HepG2 (cell line): ENCODE measurements around the gene SAE1. TPM values are rescaled to one million over a fixed set of nuclear protein-coding genes. Genes with fewer than 3 reads are reported as not detected.

Source experiments
- EEA1 ChIP-seq: sonication (generic); formaldehyde crosslinking; IDR thresholded peaks from 2 replicates; pipeline ENCODE4 v1.5.1; 2020; ENCODE audit warnings: mild to moderate bottlenecking, missing genetic modification reagents, borderline replicate concordance
- GMEB1 ChIP-seq: sonication (generic); formaldehyde crosslinking; IDR thresholded peaks from 2 replicates; pipeline ENCODE4 v1.5.1; 2020; ENCODE audit warnings: missing genetic modification reagents, mild to moderate bottlenecking, borderline replicate concordance
- HCFC1 ChIP-seq: fragments of 150-350 bp; IDR thresholded peaks from 2 replicates; pipeline ENCODE4 v1.6.1; 2014; ENCODE audit warnings: low read depth, low read length
- HOXA9 ChIP-seq: sonication (generic); formaldehyde crosslinking; IDR thresholded peaks from 2 replicates; pipeline ENCODE4 v1.8.1; 2022; ENCODE audit warnings: missing genetic modification reagents, mild to moderate bottlenecking, moderate library complexity, borderline replicate concordance
- KAT7 ChIP-seq: IDR thresholded peaks from 2 replicates; pipeline ENCODE4 v1.6.1; 2018; ENCODE audit warnings: borderline replicate concordance, missing compliant biosample characterization
- MAZ ChIP-seq, 2 experiments: sonication (generic) in 1 of 2; formaldehyde crosslinking in 1 of 2; IDR thresholded peaks; 2 replicates each; pipeline versions ENCODE4 v1.5.0 to v1.6.1; 2012 to 2020; ENCODE audit warnings: low read depth in 2 of 2, mild to moderate bottlenecking in 2 of 2, borderline replicate concordance in 1 of 2, improper control_type of control experiment in 1 of 2, low read length in 1 of 2, missing genetic modification reagents in 1 of 2, moderate library complexity in 1 of 2
- MEIS2 ChIP-seq: sonication (generic); formaldehyde crosslinking; IDR thresholded peaks from 2 replicates; pipeline ENCODE4 v1.9.0; 2021; ENCODE audit warnings: mild to moderate bottlenecking, missing genetic modification reagents
- MIXL1 ChIP-seq: IDR thresholded peaks from 2 replicates; pipeline ENCODE4 v1.6.1; 2016
- PBX2 ChIP-seq: IDR thresholded peaks from 2 replicates; pipeline ENCODE4 v1.6.1; 2016; ENCODE audit warnings: control low read depth
- PLRG1 ChIP-seq: fragments of 450-650 bp; conservative IDR thresholded peaks from 2 replicates; pipeline ENCODE4 v1.6.1; 2016
- PRPF4 ChIP-seq: fragments of 200-400 bp; formaldehyde crosslinking; IDR thresholded peaks from 2 replicates; pipeline ENCODE4 v1.6.1; 2016; ENCODE audit warnings: low read length, low read depth; ENCODE audit not compliant: poor library complexity, severe bottlenecking
- PTBP1 ChIP-seq: fragments of 200-400 bp; formaldehyde crosslinking; IDR thresholded peaks from 2 replicates; pipeline ENCODE4 v1.6.1; 2018; ENCODE audit warnings: low read length, low read depth; ENCODE audit not compliant: poor library complexity, severe bottlenecking
- RNF219 ChIP-seq: sonication (generic); formaldehyde crosslinking; IDR thresholded peaks from 2 replicates; pipeline ENCODE4 v1.5.0; 2020; ENCODE audit warnings: mild to moderate bottlenecking, missing genetic modification reagents
- TMF1 ChIP-seq: sonication (generic); formaldehyde crosslinking; IDR thresholded peaks from 2 replicates; pipeline ENCODE4 v1.8.1; 2022; ENCODE audit warnings: low read depth, missing genetic modification reagents
- ZBTB20 ChIP-seq: sonication (generic); formaldehyde crosslinking; IDR thresholded peaks from 2 replicates; pipeline ENCODE4 v1.8.1; 2023; ENCODE audit warnings: missing genetic modification reagents, low read depth, mild to moderate bottlenecking, borderline replicate concordance
- ZHX1 ChIP-seq: sonication (generic); formaldehyde crosslinking; IDR thresholded peaks from 2 replicates; pipeline ENCODE4 v1.8.1; 2022; ENCODE audit warnings: low read depth, mild to moderate bottlenecking, missing genetic modification reagents
- ZNF17 ChIP-seq: sonication (generic); formaldehyde crosslinking; IDR thresholded peaks from 2 replicates; pipeline ENCODE4 v1.5.0; 2020; ENCODE audit warnings: mild to moderate bottlenecking, missing genetic modification reagents
- ZNF333 ChIP-seq: sonication (generic); formaldehyde crosslinking; IDR thresholded peaks from 2 replicates; pipeline ENCODE4 v1.4.0; 2020; ENCODE audit warnings: mild to moderate bottlenecking, missing genetic modification reagents, borderline replicate concordance
- ZNF451 ChIP-seq: sonication (generic); formaldehyde crosslinking; IDR thresholded peaks from 2 replicates; pipeline ENCODE4 v1.5.0; 2020; ENCODE audit warnings: mild to moderate bottlenecking, missing genetic modification reagents
- ZNF557 ChIP-seq: sonication (generic); formaldehyde crosslinking; IDR thresholded peaks from 2 replicates; pipeline ENCODE4 v1.4.0; 2020; ENCODE audit warnings: missing genetic modification reagents
- ZNF577 ChIP-seq: sonication (generic); formaldehyde crosslinking; IDR thresholded peaks from 2 replicates; pipeline ENCODE4 v1.4.0; 2020; ENCODE audit warnings: mild to moderate bottlenecking, low read depth, missing genetic modification reagents, borderline replicate concordance
- polyA plus RNA-seq, 8 experiments: library from polyadenylated mRNA; depleted of rRNA in 3 of 8; stranded (reverse) in 7 of 8; unstranded in 1 of 8; fragments of >200 nt; fragmentation: Illumina TruSeq in 4 of 8; extraction: Trizol in 4 of 8; gene quantifications; 2 replicates each; pipeline versions ENCODE4 v1.2.1 to v1.2.3, GENCODE V29; 2011 to 2016; ENCODE audit warnings: low read depth in 4 of 8, missing spikeins in 1 of 8, mixed read lengths in 1 of 8; ENCODE audit not compliant: insufficient read depth in 1 of 8
- total RNA-seq, 5 experiments: library from RNA; depleted of rRNA; stranded (reverse); fragments of >200 nt; fragmentation: Illumina TruSeq; extraction: Trizol; gene quantifications; 2 replicates each; pipeline ENCODE4 v1.2.3, GENCODE V29; 2016; ENCODE audit warnings: low read depth in 1 of 5

The SAE1 gene
- total and polyA plus RNA-seq, 2 of the 13 experiments (the other 11 are each of a cell fraction or from before 2014, with no cell fraction given), result 87.6 to 197 TPM

GRCh38 chr19:47231215-47232054, 100.8 kb downstream of the SAE1 start (continued):
- TF ChIP-seq ZNF451 (CRISPR knock-in tag) (peak; percentile 82; the same call in 1 of the 2 replicates), HCFC1 (no peak), ZBTB20 (0 out of 2 replicates have a peak, but pooled peaks have one; percentile 53), HOXA9 (peak; percentile 35; the same call in 1 of the 2 replicates), MAZ (IDR thresholded peaks at IDR 0.05; ENCODE audit: borderline replicate concordance, low read depth, low read length) (peak; percentile 86), MAZ (CRISPR knock-in tag; IDR thresholded peaks at IDR 0.05; ENCODE audit: low read depth) (peak; percentile 89), ZNF17 (CRISPR knock-in tag) (no peak), ZNF333 (CRISPR knock-in tag) (peak; percentile 65; the same call in 1 of the 2 replicates), GMEB1 (CRISPR knock-in tag) (peak; percentile 60), PLRG1 (no peak), ZHX1 (peak; percentile 40; the same call in 1 of the 2 replicates), KAT7 (no peak), PRPF4 (no peak), RNF219 (CRISPR knock-in tag) (no peak), PTBP1 (no peak), ZNF557 (CRISPR knock-in tag) (no peak), PBX2 (CRISPR knock-in tag) (no peak), MIXL1 (no peak), ZNF577 (CRISPR knock-in tag) (no peak), TMF1 (CRISPR knock-in tag) (no peak), EEA1 (CRISPR knock-in tag) (0 out of 2 replicates have a peak, but pooled peaks have one; percentile 18), MEIS2 (CRISPR knock-in tag) (0 out of 2 replicates have a peak, but pooled peaks have one; percentile 31)
